CD4-positive, alpha-beta T cell (primary cell): ENCODE measurements around the gene ATP8A2. TPM values are rescaled to one million over a fixed set of nuclear protein-coding genes. Genes with fewer than 3 reads are reported as not detected.

Source experiments
- ATAC-seq: fragments of 200-7000 bp; cut with Tn5 transposase; one replicate; pipeline ENCODE4 v1.10.0; 2022; ENCODE audit warnings: mild to moderate bottlenecking; ENCODE audit not compliant: poor library complexity
- CTCF ChIA-PET: fragments of 350-600 bp; sonication (Branson Sonifier 250); formaldehyde crosslinking; loops from one replicate; lab custom pipeline; 2021; ENCODE audit warnings: antibody characterized with exemption, inconsistent platforms; lab: Charles Lee
- POLR2A ChIA-PET: fragments of 350-600 bp; sonication (Branson Sonifier 250); formaldehyde crosslinking; loops from one replicate; lab custom pipeline; 2021; ENCODE audit warnings: antibody characterized with exemption, inconsistent platforms; lab: Charles Lee
- DNase-seq, 14 experiments: peaks; one replicate each; pipeline ENCODE4 v3.0.0-alpha.2; 2013 to 2020; ENCODE audit warnings: mixed read lengths in 2 of 14
- H3K27ac ChIP-seq, 2 donors: one replicate each; pipeline versions ENCODE4 v1.5.1 to v1.7.0; 2013; ENCODE audit warnings: low read length in 2 of 2, low read depth in 1 of 2, mild to moderate bottlenecking in 1 of 2
- H3K27me3 ChIP-seq, 2 experiments: 1 replicate in 1 of 2; 2 replicates in 1 of 2; pipeline versions ENCODE4 v1.6.1 to v1.7.0; 2013; ENCODE audit warnings: low read length in 2 of 2, control low read depth in 1 of 2, mild to moderate bottlenecking in 1 of 2, moderate library complexity in 1 of 2; ENCODE audit not compliant: insufficient read depth in 2 of 2, control insufficient read depth in 1 of 2
- H3K36me3 ChIP-seq: one replicate; pipeline ENCODE4 v1.6.1; 2013; ENCODE audit warnings: low read length, control low read depth; ENCODE audit not compliant: insufficient read depth
- H3K4me1 ChIP-seq: one replicate; pipeline ENCODE4 v1.6.1; 2013; ENCODE audit warnings: low read length, control low read depth; ENCODE audit not compliant: insufficient read depth
- H3K4me3 ChIP-seq: one replicate; pipeline ENCODE4 v1.5.1; 2013; ENCODE audit warnings: mild to moderate bottlenecking, low read length, moderate library complexity
- H3K9me3 ChIP-seq, 2 experiments: 1 replicate in 1 of 2; 2 replicates in 1 of 2; pipeline versions ENCODE4 v1.6.1 to v1.7.0; 2013; ENCODE audit warnings: low read length in 2 of 2, mild to moderate bottlenecking in 2 of 2, control low read depth in 1 of 2, moderate library complexity in 1 of 2; ENCODE audit not compliant: control insufficient read depth in 1 of 2, insufficient read depth in 1 of 2
- H3K27ac Mint-ChIP-seq: one replicate; pipeline ENCODE4 v1.8.0; 2020; ENCODE audit warnings: mixed read lengths
- H3K27me3 Mint-ChIP-seq: one replicate; pipeline ENCODE4 v1.8.0; 2021; ENCODE audit warnings: mixed read lengths
- H3K36me3 Mint-ChIP-seq: one replicate; pipeline ENCODE4 v1.8.0; 2021; ENCODE audit warnings: low read depth, mixed read lengths
- H3K4me1 Mint-ChIP-seq: one replicate; pipeline ENCODE4 v1.8.0; 2021; ENCODE audit warnings: low read depth, mixed read lengths
- H3K4me3 Mint-ChIP-seq: one replicate; pipeline ENCODE4 v1.8.0; 2020; ENCODE audit warnings: mild to moderate bottlenecking, mixed read lengths
- H3K9me3 Mint-ChIP-seq: one replicate; pipeline ENCODE4 v1.8.0; 2020; ENCODE audit warnings: mixed read lengths
- intact Hi-C, 2 experiments: fragments of 100-400 bp; cut with DNase I in 1 of 2; cut with micrococcal nuclease in 1 of 2; formaldehyde crosslinking; loops; one replicate each; pipeline versions ENCODE4 v1.15.1 to v1.9.0; 2023 to 2025; cut with DNase I, micrococcal nuclease
- total RNA-seq, 174 experiments: library from RNA in 2 of 174; stranded (reverse) in 2 of 174; gene quantifications; one replicate each; pipeline ENCODE4 v1.2.3 and lab custom pipeline; 2021 to 2026
- TF ChIP-seq, protein P1 (sequence below): fragments of 200-600 bp; IDR thresholded peaks from one replicate; pipeline ENCODE4 v1.8.0; 2022; ENCODE audit warnings: antibody characterized with exemption, mild to moderate bottlenecking

ATP8A2 gene
- total RNA-seq, 2 experiments from 2014 or later, result 0.22 to 0.36 TPM

- no peaks in the 10 kb centered on the region for H3K9me3 Mint-ChIP-seq
- Histone ChIP-seq H3K9me3 (no peaks in the 10 kb centered on the region), H3K27me3 (no peaks in the 10 kb centered on the region), H3K4me1 (no peaks in the 10 kb centered on the region), H3K36me3 (no peaks in the 10 kb centered on the region), H3K27ac (no peak overlapping the region), H3K4me3 (no peak overlapping the region)
- no peak overlapping the region for H3K4me3 Mint-ChIP-seq
- no peaks in the 10 kb centered on the region for H3K4me1 Mint-ChIP-seq
- no peak overlapping the region for H3K27ac Mint-ChIP-seq
- intact Hi-C loops, result no loop called here
- CTCF ChIA-PET, result no interaction called here
- DNase-seq, result no peak
- TF ChIP-seq, protein P1, sequence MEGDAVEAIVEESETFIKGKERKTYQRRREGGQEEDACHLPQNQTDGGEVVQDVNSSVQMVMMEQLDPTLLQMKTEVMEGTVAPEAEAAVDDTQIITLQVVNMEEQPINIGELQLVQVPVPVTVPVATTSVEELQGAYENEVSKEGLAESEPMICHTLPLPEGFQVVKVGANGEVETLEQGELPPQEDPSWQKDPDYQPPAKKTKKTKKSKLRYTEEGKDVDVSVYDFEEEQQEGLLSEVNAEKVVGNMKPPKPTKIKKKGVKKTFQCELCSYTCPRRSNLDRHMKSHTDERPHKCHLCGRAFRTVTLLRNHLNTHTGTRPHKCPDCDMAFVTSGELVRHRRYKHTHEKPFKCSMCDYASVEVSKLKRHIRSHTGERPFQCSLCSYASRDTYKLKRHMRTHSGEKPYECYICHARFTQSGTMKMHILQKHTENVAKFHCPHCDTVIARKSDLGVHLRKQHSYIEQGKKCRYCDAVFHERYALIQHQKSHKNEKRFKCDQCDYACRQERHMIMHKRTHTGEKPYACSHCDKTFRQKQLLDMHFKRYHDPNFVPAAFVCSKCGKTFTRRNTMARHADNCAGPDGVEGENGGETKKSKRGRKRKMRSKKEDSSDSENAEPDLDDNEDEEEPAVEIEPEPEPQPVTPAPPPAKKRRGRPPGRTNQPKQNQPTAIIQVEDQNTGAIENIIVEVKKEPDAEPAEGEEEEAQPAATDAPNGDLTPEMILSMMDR, result no peak
- no peaks in the 10 kb centered on the region for H3K36me3 Mint-ChIP-seq
- no peak for ATAC-seq
- no peaks in the 10 kb centered on the region for H3K27me3 Mint-ChIP-seq
- POLR2A ChIA-PET, result interaction anchor here (0.9 kb wide), 1 partner anchor 21 kb away, joined by 3 read pairs; no protein-coding TSS in a partner anchor
Observed at GRCh38 chr13:25927363-25927762, 555.6 kb downstream of the ATP8A2 start.

- no peaks in the 10 kb centered on the region for H3K9me3 Mint-ChIP-seq
- Histone ChIP-seq H3K27ac (no peak overlapping the region), H3K4me3 (no peak overlapping the region), H3K9me3 (no peaks in the 10 kb centered on the region), H3K27me3 (no peaks in the 10 kb centered on the region), H3K4me1 (no peaks in the 10 kb centered on the region), H3K36me3 (no peaks in the 10 kb centered on the region)
- POLR2A ChIA-PET, result no interaction called here
- no peak overlapping the region for H3K27ac Mint-ChIP-seq
- H3K4me1 Mint-ChIP-seq, result no peaks in the 10 kb centered on the region
- H3K36me3 Mint-ChIP-seq, result no peaks in the 10 kb centered on the region
- DNase-seq (no peak), ATAC-seq (no peak)
- no peaks in the 10 kb centered on the region for H3K27me3 Mint-ChIP-seq
- CTCF ChIA-PET, result no interaction called here
- TF ChIP-seq, protein P1, result no peak
- H3K4me3 Mint-ChIP-seq, result no peak overlapping the region
- intact Hi-C loops, result no loop called here
Observed at GRCh38 chr13:25927932-25928331, 556.2 kb downstream of the ATP8A2 start.

DNA sequence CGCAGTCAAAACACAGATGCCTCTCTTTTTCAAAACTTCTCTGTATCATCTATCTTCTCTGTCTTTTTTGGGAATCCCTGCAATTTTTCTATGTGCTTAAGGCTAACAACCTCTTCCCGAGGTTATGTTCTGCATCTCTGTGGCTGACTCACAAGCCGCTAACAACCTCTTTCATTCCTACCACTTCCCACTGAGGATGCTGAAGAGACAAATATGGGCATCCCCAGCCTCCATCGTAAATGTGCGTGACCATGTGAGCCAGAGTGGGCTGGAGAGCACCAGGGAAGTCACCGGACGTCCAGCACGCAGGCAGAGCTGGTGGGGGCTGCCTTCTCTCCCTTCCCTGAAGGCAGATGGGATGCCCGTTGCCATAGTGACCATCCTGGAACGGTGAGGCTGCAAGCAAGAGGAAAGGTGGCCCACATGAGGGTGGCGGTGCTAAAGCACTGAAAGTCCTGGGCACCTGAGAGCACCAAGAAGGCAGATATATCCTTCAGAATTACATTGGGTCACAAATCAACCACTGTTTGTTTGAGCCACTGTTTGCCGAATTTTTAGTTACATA lies 557.2 kb downstream of the ATP8A2 start:
- H3K27ac Mint-ChIP-seq, result no peak overlapping the region
- Histone ChIP-seq H3K9me3 (no peaks in the 10 kb centered on the region), H3K4me1 (no peaks in the 10 kb centered on the region), H3K4me3 (no peak overlapping the region), H3K27me3 (no peaks in the 10 kb centered on the region), H3K36me3 (no peaks in the 10 kb centered on the region), H3K27ac (no peak overlapping the region)
- TF ChIP-seq, protein P1, result no peak
- ATAC-seq (no peak), DNase-seq (no peak)
- no peaks in the 10 kb centered on the region for H3K4me1 Mint-ChIP-seq
- no peaks in the 10 kb centered on the region for H3K36me3 Mint-ChIP-seq
- POLR2A ChIA-PET, result no interaction called here
- intact Hi-C loops, result no loop called here
- H3K27me3 Mint-ChIP-seq, result no peaks in the 10 kb centered on the region
- no peaks in the 10 kb centered on the region for H3K9me3 Mint-ChIP-seq
- CTCF ChIA-PET, result no interaction called here
- H3K4me3 Mint-ChIP-seq, result no peak overlapping the region
